Kidney epithelial cell (primary cell): ENCODE results near the gene SPON1. TPM values are rescaled to one million over a fixed set of nuclear protein-coding genes. Genes with fewer than 3 reads are reported as not detected.

Experiments used
- DNase-seq: peaks from one replicate; pipeline ENCODE4 v3.0.0-alpha.2; 2010; ENCODE audit warnings: low read depth
- H3K27me3 ChIP-seq: 2 replicates; pipeline ENCODE4 v1.6.0; 2011; ENCODE audit warnings: low read length; ENCODE audit not compliant: control insufficient read depth, insufficient read depth
- H3K36me3 ChIP-seq: 2 replicates; pipeline ENCODE4 v1.5.1; 2011; ENCODE audit warnings: low read length; ENCODE audit not compliant: control insufficient read depth, insufficient read depth
- H3K4me3 ChIP-seq: 2 replicates; pipeline ENCODE4 v1.5.1; 2011; ENCODE audit warnings: low read depth, mild to moderate bottlenecking, control low read depth, low read length
- CTCF ChIP-seq: IDR thresholded peaks from 2 replicates; pipeline ENCODE4 v1.5.1; 2011; ENCODE audit warnings: mild to moderate bottlenecking, moderate library complexity, low read length, control low read depth, inconsistent platforms; ENCODE audit not compliant: insufficient read depth, poor library complexity, severe bottlenecking
- total RNA-seq: library from RNA; depleted of rRNA; stranded (reverse); fragments of >200 nt; gene quantifications from 2 replicates; pipeline ENCODE4 v1.2.3, GENCODE V29; 2015

The SPON1 gene
- total RNA-seq, 1 donor from 2014 or later: 3.7 TPM

GRCh38 chr11:14230407-14230806, 267.9 kb downstream of the SPON1 start:
- Histone ChIP-seq H3K27me3 (peaks cover 4% of the 10 kb centered on the region), H3K4me3 (no peak overlapping the region), H3K36me3 (no peaks in the 10 kb centered on the region)
- no peak for TF ChIP-seq CTCF
- DNase-seq: no peak

GRCh38 chr11:14232652-14233051, 270.1 kb downstream of the SPON1 start:
- no peak overlapping the region for H3K4me3 ChIP-seq
- DNase-seq: no peak
- no peaks in the 10 kb centered on the region for H3K36me3 ChIP-seq
- TF ChIP-seq CTCF: peak; percentile 44
- H3K27me3 ChIP-seq: peaks cover 9% of the 10 kb centered on the region

GRCh38 chr11:14234446-14234845, 271.9 kb downstream of the SPON1 start:
- H3K4me3 ChIP-seq: no peak overlapping the region
- peaks cover 8% of the 10 kb centered on the region for H3K27me3 ChIP-seq
- DNase-seq: no peak
- no peaks in the 10 kb centered on the region for H3K36me3 ChIP-seq
- TF ChIP-seq CTCF: no peak

- no peak for TF ChIP-seq CTCF
- Histone ChIP-seq H3K36me3 (no peaks in the 10 kb centered on the region), H3K27me3 (peaks cover 5% of the 10 kb centered on the region), H3K4me3 (no peak overlapping the region)
- no peak for DNase-seq
Measured at GRCh38 chr11:14235701-14236100, 273.2 kb downstream of the SPON1 start.

GRCh38 chr11:14237444-14237961, 275.0 kb downstream of the SPON1 start:
- Histone ChIP-seq H3K4me3 (no peak overlapping the region), H3K27me3 (peaks cover 5% of the 10 kb centered on the region), H3K36me3 (no peaks in the 10 kb centered on the region)
- no peak for DNase-seq
- TF ChIP-seq CTCF: no peak

GRCh38 chr11:14240221-14240620, 277.7 kb downstream of the SPON1 start:
- Histone ChIP-seq H3K36me3 (no peaks in the 10 kb centered on the region), H3K27me3 (peaks cover 5% of the 10 kb centered on the region), H3K4me3 (no peak overlapping the region)
- no peak for DNase-seq
- no peak for TF ChIP-seq CTCF
